Erythroblast (primary cell): Measurements from ENCODE around the gene TRDMT1.

Experiments
- GATA1 ChIP-seq: IDR thresholded peaks from 2 replicates; pipeline ENCODE4 v1.6.1; 2011; ENCODE audit warnings: low read depth, mild to moderate bottlenecking, control low read depth, low read length, moderate library complexity
- POLR2A ChIP-seq: IDR thresholded peaks from 2 replicates; pipeline ENCODE4 v1.6.1; 2011; ENCODE audit warnings: mild to moderate bottlenecking, low read length

DNA sequence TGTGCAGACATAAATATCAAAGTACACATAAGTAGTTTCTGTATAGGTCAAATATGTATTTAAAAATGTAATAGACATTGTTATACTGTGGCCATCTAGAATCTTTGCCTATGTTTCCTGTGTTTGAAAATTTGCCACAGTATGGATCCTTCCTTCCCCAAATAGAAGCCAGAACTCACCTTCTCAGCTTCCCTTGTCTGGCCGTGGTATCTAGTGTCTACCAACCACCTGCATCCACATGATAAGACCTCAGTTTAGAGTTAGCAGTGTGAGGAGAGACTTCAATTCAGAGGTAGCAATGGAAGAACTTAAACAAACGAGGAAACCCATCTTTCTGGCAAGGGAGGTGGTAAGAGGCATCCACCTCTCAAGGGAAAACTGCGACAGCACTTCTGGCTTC, 4.9 kb downstream of the TRDMT1 start:
- TF ChIP-seq POLR2A (no peak), GATA1 (no peak)
